KOPT-K1 (cell line): ENCODE data around the gene DDX49.
"Not testable (repeated sequence)": the region's sequence is repeated elsewhere in the genome, so short reads cannot be mapped to it uniquely, and the experiment has no call there.

Source experiments
- H3K27ac ChIP-seq: fragments of 200-600 bp; sonication (generic); 2 replicates; pipeline ENCODE4 v1.5.1; 2016; ENCODE audit warnings: antibody characterized with exemption, mild to moderate bottlenecking, low read depth, low read length; ENCODE audit not compliant: poor library complexity, severe bottlenecking
- H3K36me3 ChIP-seq: fragments of 200-600 bp; sonication (generic); 2 replicates; pipeline ENCODE4 v1.5.1; 2017; ENCODE audit warnings: antibody characterized with exemption, mild to moderate bottlenecking, low read length, moderate library complexity; ENCODE audit not compliant: insufficient read depth
- H3K9me3 ChIP-seq: fragments of 200-600 bp; sonication (generic); 2 replicates; pipeline ENCODE4 v1.5.1; 2017; ENCODE audit warnings: antibody characterized with exemption, low read length, mild to moderate bottlenecking; ENCODE audit not compliant: insufficient read depth, poor library complexity, severe bottlenecking

The DDX49 gene

DNA sequence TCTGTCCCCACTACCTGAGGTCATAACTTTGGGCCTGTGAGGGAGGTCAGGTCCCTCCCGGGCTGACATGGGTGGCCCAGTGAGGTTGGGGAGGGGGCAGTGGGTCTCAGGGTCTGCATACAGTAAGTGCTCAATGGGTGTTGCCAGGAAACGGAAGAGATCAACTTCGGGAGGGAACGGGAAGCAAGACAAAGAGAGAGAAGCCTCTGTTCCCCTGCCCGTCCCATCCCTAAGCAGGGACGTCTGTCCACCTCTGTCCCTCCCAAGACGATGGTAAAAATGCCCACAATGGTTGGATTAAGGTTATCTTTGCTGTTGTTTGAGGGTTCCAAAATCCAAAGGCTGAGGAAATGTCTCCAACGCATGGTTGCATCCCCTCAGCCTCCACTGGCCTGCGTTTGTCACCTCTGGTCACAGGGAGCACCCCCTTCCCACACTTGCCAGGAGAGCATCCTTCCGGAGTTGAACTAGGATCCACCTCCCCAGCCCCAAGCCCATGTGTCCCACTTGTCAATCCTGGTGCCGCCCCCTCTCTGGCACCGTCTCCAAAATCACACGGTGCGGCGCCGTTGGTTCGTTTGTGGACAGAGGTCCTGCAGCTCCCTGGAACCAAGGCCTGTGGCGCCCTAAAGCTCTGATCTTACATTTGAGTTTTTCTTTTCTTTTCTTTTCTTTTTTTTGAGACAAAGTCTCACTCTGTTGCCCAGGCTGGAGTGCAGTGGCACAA is 22.3 kb downstream of the DDX49 start:
- H3K9me3 ChIP-seq = no peaks in the 10 kb centered on the region
- H3K27ac ChIP-seq = no peak overlapping the region
- H3K36me3 ChIP-seq = no peaks in the 10 kb centered on the region

DNA sequence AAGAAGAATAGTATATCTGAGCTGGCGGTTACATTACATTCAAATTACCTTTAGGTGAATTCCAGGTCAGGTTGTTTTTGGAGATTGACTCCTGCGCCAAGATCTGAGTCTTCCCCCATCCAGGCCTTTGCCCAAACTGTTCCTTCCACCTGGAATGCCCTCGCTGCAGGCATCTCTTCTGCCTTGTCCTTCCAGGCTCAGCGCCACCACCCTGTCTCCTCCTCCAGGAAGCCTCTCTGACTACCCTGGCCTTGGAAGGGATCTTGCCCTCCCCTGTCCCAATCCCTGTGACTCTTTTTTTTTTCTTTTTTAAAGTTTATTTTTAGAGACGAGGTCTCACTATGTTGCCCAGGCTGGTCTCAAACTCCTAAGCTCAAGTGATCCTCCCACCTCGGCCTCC is 23.2 kb downstream of the DDX49 start:
- no peak overlapping the region for H3K27ac ChIP-seq
- H3K36me3 ChIP-seq = no peaks in the 10 kb centered on the region
- H3K9me3 ChIP-seq = no peaks in the 10 kb centered on the region

DNA sequence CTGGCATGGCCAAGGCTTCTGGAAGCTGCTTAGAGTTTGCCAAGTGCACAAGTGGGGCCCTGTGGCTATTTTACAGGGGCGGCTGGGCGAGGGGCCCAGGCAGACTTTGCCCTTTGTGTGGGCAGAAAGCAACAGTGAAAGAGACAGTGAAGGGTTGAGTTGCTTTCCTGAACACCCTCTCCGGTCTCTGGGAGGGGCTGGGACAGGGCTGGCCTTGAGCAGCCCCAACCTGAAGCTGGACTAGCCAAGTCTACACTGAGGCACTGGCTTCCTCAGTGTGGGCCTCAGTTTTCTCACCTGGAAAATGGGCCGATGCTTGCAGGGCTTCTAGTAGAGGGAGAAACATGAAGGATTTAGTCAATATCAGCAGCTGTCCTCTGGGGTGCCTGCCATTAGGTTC is 23.9 kb downstream of the DDX49 start:
- no peak overlapping the region for H3K27ac ChIP-seq
- no peaks in the 10 kb centered on the region for H3K9me3 ChIP-seq
- H3K36me3 ChIP-seq = no peaks in the 10 kb centered on the region

DNA sequence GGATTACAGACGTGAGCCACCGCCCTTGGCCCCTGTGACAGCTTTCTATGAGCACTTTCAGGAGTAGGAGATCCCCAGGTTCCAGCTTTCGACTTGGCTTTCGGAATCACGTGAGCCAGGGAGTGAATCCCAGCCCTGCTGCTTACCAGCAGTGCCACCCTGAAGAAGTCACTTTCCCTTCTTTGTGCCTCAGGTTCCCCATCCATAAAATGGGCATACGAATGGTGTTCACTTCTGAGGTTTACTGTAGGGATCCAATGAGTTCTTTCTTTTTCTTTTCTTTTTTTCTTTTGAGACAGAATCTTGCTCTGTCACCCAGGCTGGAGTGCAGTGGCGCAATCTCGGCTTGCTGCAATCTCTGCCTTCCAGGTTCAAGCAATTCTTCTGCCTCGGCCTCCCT is 25.8 kb downstream of the DDX49 start:
- Histone ChIP-seq H3K27ac (no peak overlapping the region), H3K36me3 (no peaks in the 10 kb centered on the region), H3K9me3 (no peaks in the 10 kb centered on the region)

DNA sequence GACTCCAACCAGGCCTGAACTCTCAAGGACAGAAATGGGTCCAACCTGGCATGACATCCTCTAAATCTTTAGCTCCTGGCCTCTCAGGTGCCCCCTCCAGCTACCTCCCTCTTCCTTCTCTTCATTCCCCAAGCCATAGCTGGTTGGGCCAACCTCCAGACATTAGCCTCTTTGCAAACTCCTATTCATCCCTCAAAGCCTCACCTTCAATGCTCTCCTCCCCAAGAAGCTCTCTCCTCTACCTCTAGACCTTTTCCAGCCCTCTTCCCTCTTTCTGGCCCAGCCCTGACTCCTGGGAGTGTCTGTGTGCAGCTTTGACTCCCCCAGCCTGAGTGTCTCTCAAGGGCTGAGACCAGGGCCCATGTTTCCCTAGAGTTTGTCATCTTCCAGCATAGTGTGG is 26.8 kb downstream of the DDX49 start:
- Histone ChIP-seq H3K27ac (no peak overlapping the region), H3K36me3 (no peaks in the 10 kb centered on the region), H3K9me3 (no peaks in the 10 kb centered on the region)

DNA sequence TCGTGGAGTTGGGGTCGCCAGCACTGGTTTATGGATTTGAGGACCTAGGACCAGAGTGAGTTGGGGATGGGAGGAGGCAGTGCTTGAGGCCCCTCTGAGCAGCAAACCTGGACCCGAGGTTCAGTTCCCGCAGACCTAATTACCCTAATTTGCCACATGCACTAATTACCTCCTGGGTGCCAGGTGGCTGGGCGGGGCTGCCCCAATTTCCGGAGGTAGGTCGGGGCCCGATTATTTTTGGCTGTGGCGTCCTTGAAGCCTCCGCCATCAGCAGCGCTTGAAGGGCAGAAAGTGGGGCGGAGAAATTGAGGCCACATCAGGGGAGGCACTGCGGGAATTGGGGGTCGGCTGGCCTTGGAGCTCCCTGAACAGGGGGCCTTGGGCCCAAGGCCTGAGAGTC is 27.4 kb downstream of the DDX49 start:
- no peaks in the 10 kb centered on the region for H3K36me3 ChIP-seq
- no peaks in the 10 kb centered on the region for H3K9me3 ChIP-seq
- H3K27ac ChIP-seq = no peak overlapping the region

DNA sequence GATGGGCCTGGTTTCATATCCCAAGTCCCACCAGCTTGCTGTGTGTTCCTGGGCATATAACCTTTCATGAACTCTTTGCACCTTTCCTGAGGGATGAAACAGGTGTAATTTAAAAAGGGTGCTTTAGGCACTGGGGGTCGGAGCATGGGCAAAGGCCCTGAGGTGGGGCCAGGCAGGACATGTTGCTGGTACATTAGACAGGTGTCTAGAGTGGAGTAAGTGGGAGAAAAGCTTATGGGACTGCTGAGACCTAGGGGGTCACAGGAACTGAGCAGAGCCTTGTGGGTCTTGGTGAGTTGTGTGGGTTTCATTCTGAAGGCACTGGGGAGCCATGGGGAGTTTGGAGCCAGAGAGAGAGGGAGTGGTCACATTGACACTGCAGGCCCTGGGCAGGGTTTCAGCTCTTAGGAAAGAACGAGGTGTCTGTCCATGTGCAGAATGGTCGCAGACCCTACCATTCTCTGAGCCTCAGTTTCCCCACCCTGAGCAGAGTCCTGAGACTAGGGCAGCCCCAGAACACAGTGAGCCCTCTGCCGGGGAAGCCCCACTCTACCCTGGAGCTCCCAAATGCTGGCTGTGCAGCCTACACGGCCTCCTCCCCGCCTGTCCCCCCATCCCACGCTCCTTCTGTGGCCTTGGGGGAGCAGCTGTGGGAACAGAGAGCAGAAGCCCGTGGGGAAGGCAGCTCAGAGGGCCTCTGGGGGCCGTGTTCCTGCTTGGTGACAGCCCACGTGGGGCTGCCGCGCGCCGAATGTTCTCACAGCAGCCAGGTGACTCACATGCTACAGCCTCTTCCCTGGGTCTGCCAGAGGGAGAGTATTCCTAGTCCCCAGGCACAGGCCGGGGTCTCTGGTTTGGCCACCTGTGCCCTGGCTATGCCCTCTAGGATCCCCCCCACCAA is 28.8 kb downstream of the DDX49 start:
- no peaks in the 10 kb centered on the region for H3K36me3 ChIP-seq
- H3K9me3 ChIP-seq = no peaks in the 10 kb centered on the region
- no peak overlapping the region for H3K27ac ChIP-seq

DNA sequence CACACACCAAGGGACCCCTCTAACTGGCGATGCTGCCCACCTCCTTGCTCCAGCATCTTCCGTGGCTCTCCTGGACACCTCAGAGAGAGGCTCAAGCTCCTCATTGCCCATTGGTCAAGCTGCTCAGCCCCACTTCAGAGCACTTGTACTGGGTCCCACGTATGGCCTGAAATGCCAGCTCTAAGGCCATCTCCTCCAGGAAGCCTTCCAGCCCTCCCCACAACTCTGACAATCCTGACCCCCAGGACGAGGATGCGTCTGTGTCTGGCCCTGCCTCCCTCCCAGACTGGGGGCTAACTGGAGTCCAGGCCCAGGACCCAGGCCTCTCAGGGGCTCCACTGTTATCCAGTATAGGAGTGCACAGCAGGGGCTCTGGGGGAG is 29.5 kb downstream of the DDX49 start:
- H3K9me3 ChIP-seq = no peaks in the 10 kb centered on the region
- H3K27ac ChIP-seq = no peak overlapping the region
- no peaks in the 10 kb centered on the region for H3K36me3 ChIP-seq

DNA sequence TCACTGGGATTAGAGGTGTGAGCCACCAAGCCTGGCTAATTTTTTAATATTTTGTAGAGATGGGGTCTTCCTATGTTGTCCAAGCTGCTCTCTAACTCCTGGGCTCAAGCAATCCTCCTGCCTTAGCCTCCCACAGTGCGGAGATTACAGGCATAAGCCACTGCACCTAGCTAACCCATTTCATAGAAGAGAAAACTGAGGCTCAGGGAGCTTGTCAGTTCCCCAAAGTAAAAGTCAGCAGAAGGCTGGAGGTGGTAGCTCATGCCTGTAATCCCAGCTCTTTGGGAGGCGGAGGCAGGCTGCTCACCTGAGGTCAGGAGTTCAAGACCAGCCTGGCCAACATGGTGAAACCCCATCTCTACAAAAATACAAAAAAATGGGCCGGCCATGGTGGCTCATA is 30.3 kb downstream of the DDX49 start:
- Histone ChIP-seq H3K27ac (no peak overlapping the region), H3K36me3 (no peaks in the 10 kb centered on the region), H3K9me3 (no peaks in the 10 kb centered on the region)

DNA sequence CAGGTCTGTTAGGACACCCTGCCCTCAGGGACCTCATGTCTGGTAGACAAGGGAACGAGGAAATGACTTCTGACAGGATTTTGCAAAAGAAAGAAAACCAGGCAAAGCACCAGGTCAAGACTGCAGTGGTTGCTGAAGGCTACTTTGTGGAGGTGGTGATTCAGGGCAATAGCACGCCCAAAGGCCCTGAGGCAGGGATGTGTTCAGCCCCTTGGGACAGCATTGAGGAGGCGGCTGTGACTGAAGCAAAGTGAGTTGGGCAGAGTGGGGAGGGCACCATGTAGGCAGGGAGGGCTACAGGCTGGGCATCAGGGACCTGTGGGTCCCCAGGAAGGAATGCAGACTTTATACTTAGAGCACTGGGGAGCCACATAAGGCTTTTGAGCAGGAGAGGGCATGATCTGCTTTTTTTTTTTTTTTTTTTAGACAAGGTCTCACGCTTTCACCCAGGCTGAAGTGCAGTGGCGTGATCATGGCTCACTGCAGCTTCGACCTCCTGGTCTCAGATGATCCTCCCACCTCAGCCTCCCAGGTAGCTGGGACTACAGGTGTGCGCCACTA is 32.3 kb downstream of the DDX49 start:
- no peaks in the 10 kb centered on the region for H3K9me3 ChIP-seq
- H3K27ac ChIP-seq = no peak overlapping the region
- no peaks in the 10 kb centered on the region for H3K36me3 ChIP-seq

DNA sequence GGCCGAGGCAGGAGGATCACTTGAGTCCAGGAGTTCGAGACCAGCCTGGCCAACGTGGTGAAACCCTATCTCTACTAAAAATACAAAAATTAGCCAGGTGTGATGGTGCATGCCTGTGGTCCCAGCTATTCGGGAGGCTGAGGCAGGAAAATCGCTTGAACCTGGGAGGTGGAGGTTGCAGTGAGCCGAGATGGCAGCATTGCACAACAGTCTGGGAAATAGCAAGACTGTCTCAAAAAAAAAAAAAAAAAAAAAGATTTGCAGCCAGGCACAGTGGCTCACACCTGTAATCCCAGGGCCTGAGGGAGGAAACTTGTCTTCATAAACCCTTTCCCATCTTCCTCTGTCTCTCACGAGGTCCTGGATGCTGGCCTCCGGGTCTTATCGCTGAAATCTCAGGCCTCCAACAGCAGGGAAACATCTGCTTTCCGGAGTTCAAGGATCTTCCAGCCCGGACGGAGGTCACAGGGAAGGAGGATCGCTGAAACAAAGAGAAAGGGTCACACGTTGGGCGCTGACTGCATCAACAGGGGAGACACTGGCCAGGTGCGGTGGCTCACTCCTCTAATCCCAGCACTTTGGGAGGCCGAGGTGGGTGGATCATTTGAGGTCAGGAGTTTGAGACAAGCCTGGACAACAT is 33.0 kb downstream of the DDX49 start:
- H3K36me3 ChIP-seq, H3K9me3 ChIP-seq, H3K27ac ChIP-seq: not testable (repeated sequence)

DNA sequence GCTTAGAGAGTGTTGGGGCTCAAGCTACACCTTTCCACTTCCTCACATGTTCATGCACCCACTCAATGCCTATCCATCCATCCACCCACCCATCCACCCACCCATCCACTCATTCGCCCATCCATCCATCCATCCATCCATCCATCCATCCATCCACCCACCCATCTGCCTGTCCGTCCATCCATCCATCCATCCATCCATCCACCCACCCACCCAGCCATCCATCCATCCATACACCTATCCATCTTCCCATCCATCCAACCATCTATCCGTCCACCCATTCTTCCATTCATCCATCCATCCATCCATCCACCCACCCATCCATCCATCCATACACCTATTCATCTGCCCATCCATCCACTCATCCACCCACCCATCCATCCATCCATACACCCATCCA is 34.6 kb downstream of the DDX49 start:
- Histone ChIP-seq H3K36me3 (no peaks in the 10 kb centered on the region), H3K9me3 (no peaks in the 10 kb centered on the region), H3K27ac (no peak overlapping the region)

DNA sequence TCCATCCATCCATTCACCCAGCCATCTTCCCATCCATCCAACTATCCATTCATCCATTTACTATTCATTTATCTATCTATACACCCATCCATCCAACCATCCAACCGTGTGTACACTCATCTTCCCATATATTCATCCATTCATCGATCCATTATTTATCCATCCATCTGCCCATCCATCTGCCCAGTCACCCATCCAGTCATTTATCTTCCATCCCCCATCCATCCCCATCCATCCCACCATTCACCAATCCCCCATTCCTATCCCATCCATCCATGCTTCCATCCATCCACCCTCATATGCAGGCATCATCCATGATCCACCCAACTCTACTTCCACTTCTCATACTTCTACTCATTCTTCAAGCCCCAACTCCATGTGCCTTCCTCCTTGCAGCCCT is 35.5 kb downstream of the DDX49 start:
- no peaks in the 10 kb centered on the region for H3K9me3 ChIP-seq
- no peak overlapping the region for H3K27ac ChIP-seq
- no peaks in the 10 kb centered on the region for H3K36me3 ChIP-seq

DNA sequence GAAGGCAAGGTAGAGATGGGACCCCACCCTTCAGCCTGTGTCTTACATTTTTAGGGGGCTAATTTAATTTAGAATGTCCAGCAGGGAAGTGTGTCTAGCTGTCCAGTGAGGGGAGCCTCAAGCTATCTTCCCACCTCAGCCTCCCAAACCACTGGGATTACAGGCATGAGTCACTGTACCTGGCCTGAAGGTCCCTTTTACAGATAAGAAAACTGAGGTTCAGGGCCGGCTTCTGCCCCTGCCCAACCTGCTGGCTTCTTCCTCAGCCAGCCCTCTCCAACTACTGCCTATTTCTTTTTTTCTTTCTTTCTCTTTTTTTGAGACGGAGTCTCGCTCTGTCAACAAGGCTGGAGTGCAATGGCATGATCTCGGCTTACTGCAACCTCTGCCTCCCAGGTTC is 40.9 kb downstream of the DDX49 start:
- Histone ChIP-seq H3K36me3 (no peaks in the 10 kb centered on the region), H3K9me3 (no peaks in the 10 kb centered on the region), H3K27ac (no peak overlapping the region)
